Kidney epithelial cell (primary cell): ENCODE measurements around the gene ARG2. TPM values are rescaled to one million over a fixed set of nuclear protein-coding genes. Genes with fewer than 3 reads are reported as not detected.

Experiments used
- DNase-seq: peaks from one replicate; pipeline ENCODE4 v3.0.0-alpha.2; 2010; ENCODE audit warnings: low read depth
- H3K27me3 ChIP-seq: 2 replicates; pipeline ENCODE4 v1.6.0; 2011; ENCODE audit warnings: low read length; ENCODE audit not compliant: control insufficient read depth, insufficient read depth
- H3K36me3 ChIP-seq: 2 replicates; pipeline ENCODE4 v1.5.1; 2011; ENCODE audit warnings: low read length; ENCODE audit not compliant: control insufficient read depth, insufficient read depth
- H3K4me3 ChIP-seq: 2 replicates; pipeline ENCODE4 v1.5.1; 2011; ENCODE audit warnings: low read depth, mild to moderate bottlenecking, control low read depth, low read length
- total RNA-seq: library from RNA; depleted of rRNA; stranded (reverse); fragments of >200 nt; gene quantifications from 2 replicates; pipeline ENCODE4 v1.2.3, GENCODE V29; 2015
- TF ChIP-seq, protein P1 (sequence below): IDR thresholded peaks from 2 replicates; pipeline ENCODE4 v1.5.1; 2011; ENCODE audit warnings: mild to moderate bottlenecking, moderate library complexity, low read length, control low read depth, inconsistent platforms; ENCODE audit not compliant: insufficient read depth, poor library complexity, severe bottlenecking

ARG2 gene
- total RNA-seq, 1 donor from 2014 or later = 35.0 TPM

DNA sequence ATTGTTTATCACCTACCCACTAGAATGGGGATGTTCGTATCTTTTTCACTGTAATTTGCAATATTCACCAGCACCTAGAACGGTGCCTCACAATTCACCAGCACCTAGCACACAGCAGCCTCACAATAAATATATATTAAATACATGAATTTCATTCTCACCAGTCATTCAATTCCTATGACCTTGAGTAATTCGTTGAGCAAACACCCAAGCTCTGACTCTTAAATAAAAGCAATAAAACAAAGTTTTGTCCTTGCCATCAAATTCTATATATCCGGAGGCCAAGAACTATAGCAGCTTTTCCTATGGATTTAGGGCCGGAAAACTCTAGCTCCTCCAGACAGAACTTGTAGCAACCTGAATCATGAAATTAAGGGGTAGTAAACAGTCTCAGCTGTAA lies 53.7 kb downstream of the ARG2 start:
- no peak for DNase-seq
- H3K27me3 ChIP-seq = no peaks in the 10 kb centered on the region
- TF ChIP-seq, protein P1, sequence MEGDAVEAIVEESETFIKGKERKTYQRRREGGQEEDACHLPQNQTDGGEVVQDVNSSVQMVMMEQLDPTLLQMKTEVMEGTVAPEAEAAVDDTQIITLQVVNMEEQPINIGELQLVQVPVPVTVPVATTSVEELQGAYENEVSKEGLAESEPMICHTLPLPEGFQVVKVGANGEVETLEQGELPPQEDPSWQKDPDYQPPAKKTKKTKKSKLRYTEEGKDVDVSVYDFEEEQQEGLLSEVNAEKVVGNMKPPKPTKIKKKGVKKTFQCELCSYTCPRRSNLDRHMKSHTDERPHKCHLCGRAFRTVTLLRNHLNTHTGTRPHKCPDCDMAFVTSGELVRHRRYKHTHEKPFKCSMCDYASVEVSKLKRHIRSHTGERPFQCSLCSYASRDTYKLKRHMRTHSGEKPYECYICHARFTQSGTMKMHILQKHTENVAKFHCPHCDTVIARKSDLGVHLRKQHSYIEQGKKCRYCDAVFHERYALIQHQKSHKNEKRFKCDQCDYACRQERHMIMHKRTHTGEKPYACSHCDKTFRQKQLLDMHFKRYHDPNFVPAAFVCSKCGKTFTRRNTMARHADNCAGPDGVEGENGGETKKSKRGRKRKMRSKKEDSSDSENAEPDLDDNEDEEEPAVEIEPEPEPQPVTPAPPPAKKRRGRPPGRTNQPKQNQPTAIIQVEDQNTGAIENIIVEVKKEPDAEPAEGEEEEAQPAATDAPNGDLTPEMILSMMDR = no peak
- H3K4me3 ChIP-seq = peak overlapping the region; percentile 85
- no peaks in the 10 kb centered on the region for H3K36me3 ChIP-seq

DNA sequence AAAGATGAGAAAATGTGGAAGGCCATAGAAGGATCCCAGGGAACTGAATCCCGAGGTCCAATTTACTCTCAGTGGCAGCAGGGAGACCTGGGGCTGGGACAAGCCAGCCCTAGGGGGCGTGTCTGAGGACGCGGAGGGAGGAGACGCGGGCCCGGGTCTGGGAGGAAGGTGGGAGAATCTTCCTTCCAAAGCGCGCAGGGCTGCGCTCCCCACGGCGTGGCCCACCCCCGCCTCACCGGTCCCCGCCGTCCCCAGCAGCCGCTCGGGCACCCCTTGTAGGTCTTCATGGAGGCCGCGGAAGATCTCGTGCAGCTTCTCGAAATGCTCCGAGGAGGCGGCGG lies 54.4 kb downstream of the ARG2 start:
- H3K4me3 ChIP-seq = peak overlapping the region; percentile 85
- no peak for DNase-seq
- TF ChIP-seq, protein P1 = peak; percentile 38
- H3K36me3 ChIP-seq = no peaks in the 10 kb centered on the region
- no peaks in the 10 kb centered on the region for H3K27me3 ChIP-seq

DNA sequence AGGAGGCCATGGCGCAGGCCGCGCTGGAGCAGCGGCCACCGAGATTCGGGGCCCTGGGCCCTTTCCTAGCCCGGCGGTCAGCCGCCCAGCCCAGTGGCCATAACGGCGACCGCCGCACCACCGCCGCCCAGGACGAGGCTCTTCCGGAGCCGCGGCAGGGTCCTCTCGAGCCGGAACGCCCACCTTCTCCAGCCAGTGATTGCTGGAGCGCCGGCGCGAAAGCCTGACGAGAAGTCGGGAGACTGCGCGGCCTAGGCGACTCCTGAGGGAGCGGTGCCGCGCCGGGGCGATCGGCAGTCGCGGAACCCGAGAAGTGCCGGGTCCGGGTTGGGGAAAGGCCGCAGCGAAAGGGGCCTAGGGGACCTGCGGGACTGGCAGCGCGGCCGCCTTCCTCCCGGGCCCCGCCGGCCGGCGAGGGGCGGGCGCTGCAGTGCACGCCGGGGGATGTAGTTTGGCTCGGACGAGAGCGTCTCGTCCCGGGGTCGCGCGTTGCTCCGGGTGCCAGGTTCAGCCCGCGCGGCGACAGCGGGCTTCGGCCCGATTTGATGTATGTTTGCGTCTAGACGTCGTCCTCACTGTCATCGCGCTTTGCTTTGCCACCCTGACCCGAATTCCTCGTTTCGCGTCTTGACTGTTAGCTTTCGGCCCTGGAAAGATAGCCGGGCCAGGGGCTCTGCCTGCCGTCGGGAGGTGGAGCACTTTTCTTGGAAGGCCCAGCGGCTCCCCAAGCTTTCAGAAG lies 54.9 kb downstream of the ARG2 start, which contains the start of gene VTI1B:
TSS of gene VTI1B (minus strand) at position 153 of the 739 bp plus-strand sequence. CDS start at position 10, 143 bp downstream.
- H3K36me3 ChIP-seq = no peaks in the 10 kb centered on the region
- TF ChIP-seq, protein P1 = peak; percentile 34
- H3K27me3 ChIP-seq = no peaks in the 10 kb centered on the region
- no peak for DNase-seq
- peak within 1 kb of the TSS; percentile 85 for H3K4me3 ChIP-seq

DNA sequence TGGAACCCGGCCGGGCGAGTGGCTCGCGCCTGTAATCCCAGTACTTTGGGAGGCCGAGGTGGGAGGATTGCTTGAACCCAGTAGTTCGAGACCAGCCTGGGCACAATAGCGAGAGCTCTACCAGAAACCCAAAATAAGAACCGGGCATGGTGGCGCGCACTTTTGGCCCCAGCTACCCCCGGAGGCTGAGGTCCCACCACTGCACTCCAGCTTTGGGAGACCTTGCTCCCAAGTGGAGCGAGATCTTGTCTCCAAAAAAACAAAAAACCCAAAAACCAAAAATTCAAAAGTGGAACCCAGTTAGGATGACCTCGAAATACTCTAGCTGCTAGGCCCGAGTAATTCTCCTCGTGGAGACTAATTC lies 55.5 kb downstream of the ARG2 start:
- DNase-seq = no peak
- Histone ChIP-seq H3K27me3 (no peaks in the 10 kb centered on the region), H3K36me3 (no peaks in the 10 kb centered on the region), H3K4me3 (peak overlapping the region; percentile 85)
- TF ChIP-seq, protein P1 = no peak

DNA sequence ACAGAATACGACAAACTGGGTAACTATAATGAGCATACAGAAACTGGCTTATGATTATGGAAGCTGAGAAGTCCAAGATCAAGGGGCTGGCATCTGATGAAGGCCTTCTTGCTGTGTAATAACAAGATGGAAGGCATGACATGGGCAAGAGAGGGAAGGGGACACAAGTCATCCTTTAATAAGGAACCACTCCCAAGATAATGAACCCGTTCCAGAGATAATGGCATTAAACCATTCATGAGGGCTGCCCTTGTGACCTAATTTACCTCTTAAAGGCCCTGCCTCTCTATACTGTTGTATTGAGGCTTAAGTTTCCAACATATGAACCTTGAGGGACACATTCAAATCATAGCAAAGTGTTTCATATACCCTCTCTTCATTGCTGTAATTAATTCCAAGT lies 59.3 kb downstream of the ARG2 start:
- Histone ChIP-seq H3K36me3 (no peaks in the 10 kb centered on the region), H3K4me3 (no peak overlapping the region), H3K27me3 (no peaks in the 10 kb centered on the region)
- TF ChIP-seq, protein P1 = no peak
- no peak for DNase-seq

DNA sequence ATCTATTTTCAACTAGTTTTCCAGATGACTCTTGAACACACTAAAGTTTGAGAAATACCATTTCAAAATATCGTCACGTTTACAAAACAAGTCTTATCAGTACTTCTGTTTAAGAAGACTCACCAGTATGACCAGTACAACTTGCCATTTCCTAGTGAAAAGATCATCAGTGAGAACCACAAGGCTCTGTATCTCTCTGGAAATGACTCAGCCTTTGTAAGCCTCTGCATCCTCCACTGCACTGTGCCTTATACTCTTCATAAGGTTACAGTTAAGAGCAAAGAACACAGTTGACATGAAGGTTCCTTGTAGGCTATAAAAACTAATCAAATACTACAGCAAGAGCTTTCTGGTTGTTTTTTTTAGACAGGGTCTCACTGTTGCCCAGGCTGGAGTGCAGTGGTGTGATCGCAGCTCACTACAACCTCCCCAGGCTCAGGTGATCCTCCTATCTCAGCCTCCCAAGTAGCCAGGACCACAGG lies 60.4 kb downstream of the ARG2 start:
- Histone ChIP-seq H3K36me3 (no peaks in the 10 kb centered on the region), H3K27me3 (no peaks in the 10 kb centered on the region), H3K4me3 (no peak overlapping the region)
- DNase-seq = no peak
- TF ChIP-seq, protein P1 = no peak
